HL-60 (cell line): ENCODE results near the gene SLC5A1.

Experiments
- DNase-seq, 2 experiments: peaks; one replicate each; pipeline ENCODE4 v3.0.0-alpha.2; 2010 to 2020; ENCODE audit warnings: low read depth in 1 of 2, low spot score in 1 of 2
- H3K27ac ChIP-seq: fragments of 250-450 bp; sonication (Bioruptor Pico); replicated peaks from 2 replicates; pipeline ENCODE4 v1.5.1; 2020; ENCODE audit warnings: mild to moderate bottlenecking, moderate library complexity
- H3K27me3 ChIP-seq: fragments of 250-450 bp; sonication (Bioruptor Pico); 2 replicates; pipeline ENCODE4 v1.5.1; 2021; ENCODE audit warnings: mild to moderate bottlenecking, moderate library complexity; ENCODE audit not compliant: insufficient read depth, poor library complexity, severe bottlenecking
- H3K4me3 ChIP-seq: replicated peaks from 2 replicates; pipeline ENCODE4 v1.5.1; 2011; ENCODE audit warnings: mild to moderate bottlenecking, control low read depth, low read length; ENCODE audit not compliant: insufficient read depth
- GABPA ChIP-seq: IDR thresholded peaks from 2 replicates; pipeline ENCODE4 v1.6.1; 2012; ENCODE audit warnings: low read depth
- POLR2AphosphoS5 ChIP-seq: IDR thresholded peaks from 2 replicates; pipeline ENCODE4 v1.6.1; 2012; ENCODE audit warnings: low read depth
- SPI1 ChIP-seq: IDR thresholded peaks from 2 replicates; pipeline ENCODE4 v1.6.1; 2012; ENCODE audit warnings: low read depth, mild to moderate bottlenecking, borderline replicate concordance
- TF ChIP-seq, protein P1 (sequence below): IDR thresholded peaks from one replicate; pipeline ENCODE4 v1.5.1; 2011; ENCODE audit warnings: low read length, control low read depth, inconsistent platforms; ENCODE audit not compliant: insufficient read depth
- TF ChIP-seq, protein P2 (sequence below): IDR thresholded peaks from 2 replicates; pipeline ENCODE4 v1.6.1; 2012; ENCODE audit warnings: low read depth; ENCODE audit not compliant: insufficient replicate concordance

SLC5A1 gene

DNA sequence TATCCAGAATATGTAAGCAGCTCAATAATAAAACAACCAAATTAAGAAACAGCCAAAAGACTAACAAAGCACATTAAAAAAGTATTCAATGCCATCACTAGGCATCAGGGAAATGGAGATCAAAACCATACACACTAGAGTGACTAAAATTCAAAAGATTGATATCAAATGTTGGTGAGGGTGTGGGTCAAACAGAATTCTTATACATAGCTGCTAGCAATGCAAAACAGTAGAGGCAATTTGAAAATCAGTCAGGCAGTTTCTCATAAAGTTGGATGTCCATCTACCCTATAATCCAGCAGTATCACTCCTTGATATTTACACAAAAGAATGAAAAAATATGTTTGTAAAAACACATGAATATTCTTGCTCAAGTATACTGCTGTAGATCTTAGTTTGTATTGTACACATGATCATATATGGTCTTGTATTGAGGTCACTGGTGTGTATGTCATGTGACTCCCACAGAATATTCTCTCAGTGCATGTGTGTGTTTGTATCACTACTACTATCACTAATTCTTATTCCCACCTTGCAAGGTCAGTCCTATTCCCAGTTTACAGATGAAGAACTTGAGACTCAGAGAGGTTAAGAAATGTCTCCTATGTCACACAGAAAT is 54.9 kb downstream of the SLC5A1 start:
- Histone ChIP-seq H3K4me3 (no peak overlapping the region), H3K27ac (no peak overlapping the region), H3K27me3 (peaks cover 6% of the 10 kb centered on the region)
- DNase-seq = no peak
- TF ChIP-seq, protein P1, sequence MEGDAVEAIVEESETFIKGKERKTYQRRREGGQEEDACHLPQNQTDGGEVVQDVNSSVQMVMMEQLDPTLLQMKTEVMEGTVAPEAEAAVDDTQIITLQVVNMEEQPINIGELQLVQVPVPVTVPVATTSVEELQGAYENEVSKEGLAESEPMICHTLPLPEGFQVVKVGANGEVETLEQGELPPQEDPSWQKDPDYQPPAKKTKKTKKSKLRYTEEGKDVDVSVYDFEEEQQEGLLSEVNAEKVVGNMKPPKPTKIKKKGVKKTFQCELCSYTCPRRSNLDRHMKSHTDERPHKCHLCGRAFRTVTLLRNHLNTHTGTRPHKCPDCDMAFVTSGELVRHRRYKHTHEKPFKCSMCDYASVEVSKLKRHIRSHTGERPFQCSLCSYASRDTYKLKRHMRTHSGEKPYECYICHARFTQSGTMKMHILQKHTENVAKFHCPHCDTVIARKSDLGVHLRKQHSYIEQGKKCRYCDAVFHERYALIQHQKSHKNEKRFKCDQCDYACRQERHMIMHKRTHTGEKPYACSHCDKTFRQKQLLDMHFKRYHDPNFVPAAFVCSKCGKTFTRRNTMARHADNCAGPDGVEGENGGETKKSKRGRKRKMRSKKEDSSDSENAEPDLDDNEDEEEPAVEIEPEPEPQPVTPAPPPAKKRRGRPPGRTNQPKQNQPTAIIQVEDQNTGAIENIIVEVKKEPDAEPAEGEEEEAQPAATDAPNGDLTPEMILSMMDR = no peak
- TF ChIP-seq SPI1 = no peak
- no peak for TF ChIP-seq GABPA
- TF ChIP-seq, protein P2, sequence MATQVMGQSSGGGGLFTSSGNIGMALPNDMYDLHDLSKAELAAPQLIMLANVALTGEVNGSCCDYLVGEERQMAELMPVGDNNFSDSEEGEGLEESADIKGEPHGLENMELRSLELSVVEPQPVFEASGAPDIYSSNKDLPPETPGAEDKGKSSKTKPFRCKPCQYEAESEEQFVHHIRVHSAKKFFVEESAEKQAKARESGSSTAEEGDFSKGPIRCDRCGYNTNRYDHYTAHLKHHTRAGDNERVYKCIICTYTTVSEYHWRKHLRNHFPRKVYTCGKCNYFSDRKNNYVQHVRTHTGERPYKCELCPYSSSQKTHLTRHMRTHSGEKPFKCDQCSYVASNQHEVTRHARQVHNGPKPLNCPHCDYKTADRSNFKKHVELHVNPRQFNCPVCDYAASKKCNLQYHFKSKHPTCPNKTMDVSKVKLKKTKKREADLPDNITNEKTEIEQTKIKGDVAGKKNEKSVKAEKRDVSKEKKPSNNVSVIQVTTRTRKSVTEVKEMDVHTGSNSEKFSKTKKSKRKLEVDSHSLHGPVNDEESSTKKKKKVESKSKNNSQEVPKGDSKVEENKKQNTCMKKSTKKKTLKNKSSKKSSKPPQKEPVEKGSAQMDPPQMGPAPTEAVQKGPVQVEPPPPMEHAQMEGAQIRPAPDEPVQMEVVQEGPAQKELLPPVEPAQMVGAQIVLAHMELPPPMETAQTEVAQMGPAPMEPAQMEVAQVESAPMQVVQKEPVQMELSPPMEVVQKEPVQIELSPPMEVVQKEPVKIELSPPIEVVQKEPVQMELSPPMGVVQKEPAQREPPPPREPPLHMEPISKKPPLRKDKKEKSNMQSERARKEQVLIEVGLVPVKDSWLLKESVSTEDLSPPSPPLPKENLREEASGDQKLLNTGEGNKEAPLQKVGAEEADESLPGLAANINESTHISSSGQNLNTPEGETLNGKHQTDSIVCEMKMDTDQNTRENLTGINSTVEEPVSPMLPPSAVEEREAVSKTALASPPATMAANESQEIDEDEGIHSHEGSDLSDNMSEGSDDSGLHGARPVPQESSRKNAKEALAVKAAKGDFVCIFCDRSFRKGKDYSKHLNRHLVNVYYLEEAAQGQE = no peak
- TF ChIP-seq POLR2AphosphoS5 = no peak

DNA sequence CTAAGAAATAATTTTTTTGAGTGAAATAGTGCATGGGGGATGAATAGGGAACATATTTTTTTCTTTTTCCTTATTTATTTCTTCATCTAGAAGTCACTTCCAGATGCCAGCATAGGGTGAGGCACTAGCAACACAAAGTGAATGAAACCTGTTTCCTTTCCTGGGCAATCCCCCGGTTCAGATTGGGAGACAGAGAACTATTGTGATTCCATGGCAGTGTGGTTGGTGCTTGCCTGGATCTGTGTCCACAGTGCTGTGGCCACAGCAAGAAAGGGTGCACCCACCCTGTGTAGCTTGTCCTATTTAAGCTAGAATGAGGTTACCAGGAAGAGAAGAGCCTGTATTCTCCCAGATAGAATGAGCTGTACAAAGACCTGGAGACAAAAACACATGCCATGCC is 57.6 kb downstream of the SLC5A1 start:
- no peak overlapping the region for H3K27ac ChIP-seq
- H3K27me3 ChIP-seq = peaks cover 4% of the 10 kb centered on the region
- no peak overlapping the region for H3K4me3 ChIP-seq
- TF ChIP-seq GABPA (no peak), POLR2AphosphoS5 (no peak), SPI1 (no peak)
- TF ChIP-seq, protein P1 = no peak
- TF ChIP-seq, protein P2 = no peak
- no peak for DNase-seq

DNA sequence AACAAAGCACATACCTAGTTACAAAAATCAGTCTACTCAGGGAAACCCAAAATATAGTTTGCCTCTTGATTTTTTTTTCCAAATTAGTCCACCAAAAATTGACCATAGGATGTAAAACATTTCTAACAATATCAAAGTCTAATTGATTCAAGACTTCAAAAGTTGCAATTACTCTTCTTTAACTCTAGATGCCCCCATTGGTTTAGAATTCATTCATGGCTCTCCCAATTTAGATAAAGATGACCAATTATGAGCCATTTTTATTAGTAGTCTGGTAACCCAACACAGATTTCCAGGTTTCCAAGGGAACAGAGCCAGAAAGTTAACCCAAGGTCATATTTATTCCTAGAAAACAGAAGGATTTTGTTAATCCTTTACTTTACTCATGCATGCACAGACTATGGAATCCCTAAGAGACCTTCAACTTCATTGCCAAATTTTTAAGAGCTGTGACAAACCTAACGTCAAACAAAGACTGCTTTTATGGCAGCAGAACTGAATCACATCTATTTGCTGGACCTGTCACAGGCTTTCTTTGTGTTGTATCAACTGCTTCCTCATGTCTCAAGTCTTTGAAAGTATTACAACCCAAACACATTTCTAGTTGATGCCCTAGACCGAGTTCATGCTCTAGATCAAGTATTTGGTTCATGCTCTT is 60.7 kb downstream of the SLC5A1 start:
- DNase-seq = no peak
- TF ChIP-seq GABPA = no peak
- TF ChIP-seq, protein P1 = no peak
- TF ChIP-seq SPI1 = no peak
- no peak for TF ChIP-seq POLR2AphosphoS5
- TF ChIP-seq, protein P2 = no peak

More for the DNA sequence above, 60.7 kb downstream of the SLC5A1 start:
- Histone ChIP-seq H3K4me3 (no peak overlapping the region), H3K27me3 (peaks cover 2% of the 10 kb centered on the region), H3K27ac (no peak overlapping the region)
